Tibial nerve (tissue), 4 donors: ENCODE data around the gene PSMB2. TPM values are rescaled to one million over a fixed set of nuclear protein-coding genes. Genes with fewer than 3 reads are reported as not detected.

Source experiments
- DNase-seq, 2 donors: peaks; one replicate each; pipeline ENCODE4 v3.0.0-alpha.2; 2019; ENCODE audit warnings: low spot score in 2 of 2
- H3K27ac ChIP-seq, 4 donors: fragments of 200-600 bp; sonication (generic) in 3 of 4; one replicate each; pipeline ENCODE4 v1.5.1; 2017 to 2019; ENCODE audit warnings: mild to moderate bottlenecking in 1 of 4
- H3K27me3 ChIP-seq, 2 donors: fragments of 200-600 bp; sonication (generic) in 1 of 2; one replicate each; pipeline versions ENCODE4 v1.5.1 to v1.6.0; 2017 to 2019
- H3K36me3 ChIP-seq, 3 donors: fragments of 200-600 bp; sonication (generic); one replicate each; pipeline ENCODE4 v1.5.1; 2018 to 2019
- H3K4me1 ChIP-seq, 4 donors: fragments of 200-600 bp; sonication (generic) in 3 of 4; one replicate each; pipeline ENCODE4 v1.5.1; 2017 to 2019
- H3K4me3 ChIP-seq, 4 donors: fragments of 200-600 bp; sonication (generic) in 3 of 4; one replicate each; pipeline ENCODE4 v1.5.1; 2017 to 2019; ENCODE audit warnings: mild to moderate bottlenecking in 1 of 4, moderate library complexity in 1 of 4
- H3K9me3 ChIP-seq, 4 donors: fragments of 200-600 bp; sonication (generic) in 3 of 4; one replicate each; pipeline ENCODE4 v1.5.1; 2017 to 2019
- CTCF ChIP-seq, 5 experiments: fragments of 200-600 bp in 3 of 5; fragments of 450-650 bp in 2 of 5; sonication (generic) in 3 of 5; IDR thresholded peaks; one replicate each; pipeline ENCODE4 v1.5.1; 2016 to 2019; ENCODE audit warnings: antibody characterized with exemption in 5 of 5, mild to moderate bottlenecking in 3 of 5, moderate library complexity in 2 of 5
- EP300 ChIP-seq, 2 donors: sonication (generic); formaldehyde crosslinking; IDR thresholded peaks; one replicate each; pipeline ENCODE4 v1.6.1; 2017; ENCODE audit warnings: antibody characterized with exemption in 2 of 2, mild to moderate bottlenecking in 1 of 2
- POLR2A ChIP-seq, 2 donors: fragments of 450-650 bp; IDR thresholded peaks; one replicate each; pipeline ENCODE4 v1.6.1; 2017; ENCODE audit warnings: antibody characterized with exemption in 2 of 2, mild to moderate bottlenecking in 2 of 2, moderate library complexity in 2 of 2
- WGBS, 2 donors: methylation state at CpG; one replicate each; pipeline ENCODE4 v1.1.5; 2018; 5-methylcytosine and 5-hydroxymethylcytosine counted together
- total RNA-seq, 4 donors: library from RNA; depleted of rRNA; stranded (reverse); fragments of >200 nt; gene quantifications; one replicate each; pipeline ENCODE4 v1.1.0, GENCODE V29; 2016

PSMB2 gene
- total RNA-seq, 4 donors from 2014 or later = 24.9 to 41.4 (median 33.8) TPM

GRCh38 chr1:35570589-35571137, 70.7 kb downstream of the PSMB2 start:
- Histone ChIP-seq H3K27ac (no peak overlapping the region), H3K9me3 (no peaks in the 10 kb centered on the region), H3K36me3 (peaks cover 0 to 30% (median 0%) of the 10 kb centered on the region in 3 donors), H3K27me3 (peaks cover 0 to 46% of the 10 kb centered on the region in 2 donors), H3K4me3 (no peak overlapping the region), H3K4me1 (peaks cover 0 to 14% (median 9%) of the 10 kb centered on the region in 4 donors)
- TF ChIP-seq CTCF (IDR thresholded peaks at IDR 0.05) (no peak), POLR2A (IDR thresholded peaks at IDR 0.05) (no peak), EP300 (IDR thresholded peaks at IDR 0.05) (no peak)
- WGBS, 2 donors = 87 to 93% methylated on average over 10 of the region's 10 CpGs
- no peak for DNase-seq

GRCh38 chr1:35569936-35570335, 71.4 kb downstream of the PSMB2 start:
- TF ChIP-seq POLR2A (IDR thresholded peaks at IDR 0.05) (no peak), CTCF (IDR thresholded peaks at IDR 0.05) (no peak), EP300 (IDR thresholded peaks at IDR 0.05) (no peak)
- no peaks in the 10 kb centered on the region for H3K9me3 ChIP-seq
- H3K27me3 ChIP-seq = peaks cover 0 to 41% of the 10 kb centered on the region in 2 donors
- no peak overlapping the region for H3K4me3 ChIP-seq
- H3K36me3 ChIP-seq = peaks cover 0 to 37% (median 0%) of the 10 kb centered on the region in 3 donors
- H3K4me1 ChIP-seq = peaks cover 0 to 14% (median 9%) of the 10 kb centered on the region in 4 donors
- no peak for DNase-seq
- WGBS, 2 donors = 80 to 83% methylated on average over 1 of the region's 1 CpG
- H3K27ac ChIP-seq = no peak overlapping the region

- Histone ChIP-seq H3K27ac (no peak overlapping the region), H3K9me3 (no peaks in the 10 kb centered on the region), H3K4me3 (no peak overlapping the region), H3K4me1 (peaks cover 0 to 14% (median 9%) of the 10 kb centered on the region in 4 donors), H3K27me3 (peaks cover 0 to 33% of the 10 kb centered on the region in 2 donors), H3K36me3 (peaks cover 0 to 37% (median 0%) of the 10 kb centered on the region in 3 donors)
- peak in 1 of 2 donors; percentile 75 for DNase-seq
- 18 to 24% methylated on average over 4 of the region's 4 CpGs for WGBS, 2 donors
- no peak for TF ChIP-seq POLR2A (IDR thresholded peaks at IDR 0.05)
- TF ChIP-seq CTCF (IDR thresholded peaks at IDR 0.05) = peak; percentile 79 to 88 (median 82)
These were observed 72.3 kb downstream of the PSMB2 start for GRCh38 chr1:35568975-35569395.

GRCh38 chr1:35567947-35568558, 73.3 kb downstream of the PSMB2 start:
- Histone ChIP-seq H3K9me3 (no peaks in the 10 kb centered on the region), H3K27ac (no peak overlapping the region), H3K36me3 (peaks cover 0 to 46% (median 0%) of the 10 kb centered on the region in 3 donors), H3K27me3 (peaks cover 0 to 25% of the 10 kb centered on the region in 2 donors), H3K4me3 (no peak overlapping the region), H3K4me1 (peaks cover 0 to 9% (median 3%) of the 10 kb centered on the region in 4 donors)
- no peak for DNase-seq
- TF ChIP-seq CTCF (IDR thresholded peaks at IDR 0.05) = no peak
- TF ChIP-seq EP300 (IDR thresholded peaks at IDR 0.05) = no peak
- TF ChIP-seq POLR2A (IDR thresholded peaks at IDR 0.05) = no peak
- 62 to 65% methylated on average over 9 of the region's 9 CpGs for WGBS, 2 donors

- Histone ChIP-seq H3K27ac (no peak overlapping the region), H3K27me3 (peaks cover 0 to 3% of the 10 kb centered on the region in 2 donors), H3K4me1 (peaks cover 0 to 21% (median 0%) of the 10 kb centered on the region in 4 donors), H3K9me3 (no peaks in the 10 kb centered on the region), H3K36me3 (peaks cover 0 to 69% (median 0%) of the 10 kb centered on the region in 3 donors), H3K4me3 (no peak overlapping the region)
- no peak for DNase-seq
- TF ChIP-seq CTCF (IDR thresholded peaks at IDR 0.05) (no peak), EP300 (IDR thresholded peaks at IDR 0.05) (no peak), POLR2A (IDR thresholded peaks at IDR 0.05) (no peak)
- WGBS, 2 donors = 82 to 88% methylated on average over 4 to 10 of the region's 11 CpGs
These were observed 75.6 kb downstream of the PSMB2 start for GRCh38 chr1:35565742-35566133.
